ENCODE measurements around the gene FUT6. TPM values are rescaled to one million over a fixed set of nuclear protein-coding genes. Genes with fewer than 3 reads are reported as not detected.

The FUT6 gene
- total RNA-seq, 4 donors from 2014 or later = 0.74 TPM; not detected in 3

DNA sequence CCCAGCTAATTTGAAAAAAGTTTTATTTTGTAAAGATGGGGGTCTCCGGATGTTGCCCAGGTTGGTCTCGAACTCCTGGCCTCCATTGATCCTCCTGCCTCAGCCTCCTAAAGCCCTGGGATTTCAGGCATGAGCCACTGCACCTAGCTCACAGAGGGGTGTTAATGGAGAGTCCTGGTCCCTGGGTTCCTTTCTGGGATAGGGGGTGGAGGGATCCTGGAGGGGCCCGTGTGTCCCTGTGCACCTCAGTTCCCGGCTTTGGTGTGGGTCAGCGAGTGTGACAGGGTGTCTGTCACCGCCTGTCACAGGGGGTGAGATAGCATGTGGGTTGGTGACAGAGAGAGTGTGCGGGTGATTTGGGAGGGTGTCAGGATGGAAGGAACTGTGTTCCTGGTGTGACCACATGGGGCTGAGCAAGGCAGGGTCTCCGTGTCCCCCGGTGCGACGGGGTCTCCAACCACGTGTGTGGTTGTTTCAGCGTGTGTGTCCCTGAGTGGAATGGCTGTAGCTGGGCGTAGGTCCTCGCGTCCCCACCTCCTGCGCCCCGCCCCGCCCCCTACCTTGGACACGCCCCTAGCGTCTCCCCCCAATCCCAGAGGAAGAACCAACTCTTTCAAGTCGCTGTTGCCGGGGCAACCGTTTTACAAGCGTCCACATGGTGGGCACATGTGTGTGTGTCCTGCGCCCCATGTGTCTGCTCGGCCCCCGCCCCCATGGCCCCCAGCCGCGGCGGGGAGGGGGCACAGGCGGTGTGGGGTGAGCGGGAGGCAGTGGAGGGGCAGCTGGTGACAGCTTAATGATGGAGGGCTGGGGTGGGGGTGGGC is 37.5 kb downstream of the FUT6 start:
- TF ChIP-seq, protein P1, sequence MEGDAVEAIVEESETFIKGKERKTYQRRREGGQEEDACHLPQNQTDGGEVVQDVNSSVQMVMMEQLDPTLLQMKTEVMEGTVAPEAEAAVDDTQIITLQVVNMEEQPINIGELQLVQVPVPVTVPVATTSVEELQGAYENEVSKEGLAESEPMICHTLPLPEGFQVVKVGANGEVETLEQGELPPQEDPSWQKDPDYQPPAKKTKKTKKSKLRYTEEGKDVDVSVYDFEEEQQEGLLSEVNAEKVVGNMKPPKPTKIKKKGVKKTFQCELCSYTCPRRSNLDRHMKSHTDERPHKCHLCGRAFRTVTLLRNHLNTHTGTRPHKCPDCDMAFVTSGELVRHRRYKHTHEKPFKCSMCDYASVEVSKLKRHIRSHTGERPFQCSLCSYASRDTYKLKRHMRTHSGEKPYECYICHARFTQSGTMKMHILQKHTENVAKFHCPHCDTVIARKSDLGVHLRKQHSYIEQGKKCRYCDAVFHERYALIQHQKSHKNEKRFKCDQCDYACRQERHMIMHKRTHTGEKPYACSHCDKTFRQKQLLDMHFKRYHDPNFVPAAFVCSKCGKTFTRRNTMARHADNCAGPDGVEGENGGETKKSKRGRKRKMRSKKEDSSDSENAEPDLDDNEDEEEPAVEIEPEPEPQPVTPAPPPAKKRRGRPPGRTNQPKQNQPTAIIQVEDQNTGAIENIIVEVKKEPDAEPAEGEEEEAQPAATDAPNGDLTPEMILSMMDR (IDR thresholded peaks at IDR 0.05) = no peak
- no peak for ATAC-seq (ENCODE audit: low FRiP score)

DNA sequence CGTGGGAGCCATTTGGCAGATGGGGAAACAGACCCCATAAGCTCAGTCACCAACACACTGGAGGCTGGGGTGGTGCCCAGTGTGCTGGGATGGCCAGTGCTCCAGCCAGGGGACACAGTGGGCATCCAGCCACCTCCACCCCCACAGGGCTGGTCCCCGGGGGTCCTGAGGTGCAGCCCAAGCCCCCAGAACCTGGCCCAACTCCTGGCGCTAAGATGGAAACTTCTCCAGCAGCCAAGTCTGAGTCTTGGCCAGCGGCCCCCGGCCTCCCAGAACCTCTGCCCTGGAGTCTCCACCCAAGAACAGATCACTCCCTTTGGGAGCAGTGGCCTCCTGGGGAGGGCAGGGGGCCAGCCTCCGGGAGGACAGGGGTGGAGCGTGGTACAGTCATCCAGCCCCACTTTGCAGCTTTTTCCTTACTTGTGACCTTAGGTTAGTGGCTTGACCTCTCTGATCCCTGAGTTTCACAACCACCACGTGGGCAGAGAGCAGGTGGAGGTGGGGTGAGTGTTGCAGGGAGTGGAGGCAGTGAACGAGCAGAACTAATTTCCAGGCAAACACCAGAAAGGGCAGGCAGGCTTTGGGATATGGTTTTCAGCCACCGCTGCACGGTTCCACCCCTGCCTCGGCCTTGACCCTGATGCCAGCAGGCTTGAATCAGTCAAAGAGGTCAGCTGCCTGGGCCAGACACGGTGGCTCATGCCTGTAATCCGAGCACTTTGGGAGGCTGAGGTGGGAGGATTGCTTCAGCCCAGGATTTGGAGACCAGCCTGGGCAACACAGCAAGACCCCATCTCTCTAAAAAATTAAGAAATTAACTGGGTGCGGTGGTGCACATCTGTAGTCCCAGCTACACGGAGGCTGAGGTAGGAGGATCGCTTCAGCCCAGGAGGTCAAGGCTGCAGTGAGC is 38.9 kb downstream of the FUT6 start:
- DNase-seq (ENCODE audit: low spot score) = no peak
- no peak for ATAC-seq (ENCODE audit: low FRiP score)
- TF ChIP-seq, protein P1 (IDR thresholded peaks at IDR 0.05) = no peak

More for the DNA sequence above, 37.5 kb downstream of the FUT6 start:
- no peak for DNase-seq (ENCODE audit: low spot score)

DNA sequence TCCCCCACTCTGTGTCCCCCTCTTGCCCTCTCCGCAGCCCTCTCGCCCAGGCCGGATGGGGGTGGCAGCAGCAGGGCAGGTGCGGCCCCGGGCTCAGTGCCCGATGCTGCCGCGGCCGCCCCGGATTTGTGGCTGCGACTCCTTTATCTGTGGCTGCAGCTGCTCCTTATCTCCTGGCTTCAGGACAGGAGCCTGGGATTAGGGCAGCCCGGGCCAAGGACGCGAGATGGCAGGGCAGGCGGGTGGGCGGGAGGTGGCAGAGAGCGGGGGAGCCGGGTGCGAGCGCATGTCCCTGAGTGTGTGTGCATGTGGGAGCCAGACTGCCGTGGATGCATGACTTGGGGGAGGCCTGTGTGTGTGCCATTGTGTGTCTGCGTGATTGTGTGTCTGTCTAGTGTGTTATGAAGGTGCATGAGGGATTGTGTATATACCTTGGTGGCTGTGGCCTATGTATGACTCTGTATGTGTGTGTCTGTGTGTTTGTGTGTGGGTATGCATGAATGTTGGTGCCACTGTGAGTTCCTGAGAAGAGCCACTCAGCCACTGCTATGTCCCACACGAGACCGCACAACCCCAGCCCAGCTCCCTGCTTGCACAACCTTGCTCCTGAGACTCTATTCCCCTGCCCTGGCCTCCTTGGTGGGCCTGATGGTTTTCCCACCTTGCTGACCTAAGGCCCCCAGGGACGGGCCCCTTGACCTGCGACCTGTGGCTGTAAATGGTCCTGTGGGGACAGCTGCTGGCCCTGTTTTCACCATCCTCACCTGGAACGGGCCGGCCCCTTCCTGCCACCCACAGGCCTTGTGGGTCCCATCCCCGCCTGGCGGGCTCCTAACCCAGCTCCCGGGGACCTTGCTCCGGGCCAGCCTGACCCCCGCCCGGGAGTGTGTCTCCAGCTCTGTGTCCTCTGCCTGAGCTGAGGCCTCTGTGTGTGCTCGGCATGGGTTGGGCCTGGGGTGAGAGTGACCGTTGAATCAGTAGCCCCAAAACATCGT is 40.0 kb downstream of the FUT6 start:
- no peak for ATAC-seq (ENCODE audit: low FRiP score)
- no peak for DNase-seq (ENCODE audit: low spot score)
- TF ChIP-seq, protein P1 (IDR thresholded peaks at IDR 0.05) = no peak

DNA sequence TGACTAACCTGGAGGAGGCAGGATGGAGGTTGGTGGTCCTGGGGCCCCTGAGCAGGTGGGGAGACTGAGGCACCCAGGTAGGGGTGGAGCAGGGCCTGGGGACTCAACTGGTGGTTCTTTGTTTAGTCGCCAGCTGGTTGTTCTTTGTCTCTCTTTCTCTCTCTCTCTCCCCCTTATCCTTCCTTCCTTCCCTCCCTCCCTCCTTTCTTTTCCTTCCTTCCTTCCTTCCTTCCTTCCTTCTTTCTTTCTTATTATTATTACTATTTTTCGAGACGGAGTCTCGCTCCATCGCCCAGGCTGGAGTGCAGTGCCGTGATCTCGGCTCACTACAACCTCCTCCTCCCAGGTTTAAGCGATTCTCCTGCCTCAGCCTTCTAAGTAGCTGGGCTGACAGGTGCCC is 41.3 kb downstream of the FUT6 start:
- DNase-seq (ENCODE audit: low spot score) (no peak), ATAC-seq (ENCODE audit: low FRiP score) (no peak)
- TF ChIP-seq, protein P1 (IDR thresholded peaks at IDR 0.05) = no peak

DNA sequence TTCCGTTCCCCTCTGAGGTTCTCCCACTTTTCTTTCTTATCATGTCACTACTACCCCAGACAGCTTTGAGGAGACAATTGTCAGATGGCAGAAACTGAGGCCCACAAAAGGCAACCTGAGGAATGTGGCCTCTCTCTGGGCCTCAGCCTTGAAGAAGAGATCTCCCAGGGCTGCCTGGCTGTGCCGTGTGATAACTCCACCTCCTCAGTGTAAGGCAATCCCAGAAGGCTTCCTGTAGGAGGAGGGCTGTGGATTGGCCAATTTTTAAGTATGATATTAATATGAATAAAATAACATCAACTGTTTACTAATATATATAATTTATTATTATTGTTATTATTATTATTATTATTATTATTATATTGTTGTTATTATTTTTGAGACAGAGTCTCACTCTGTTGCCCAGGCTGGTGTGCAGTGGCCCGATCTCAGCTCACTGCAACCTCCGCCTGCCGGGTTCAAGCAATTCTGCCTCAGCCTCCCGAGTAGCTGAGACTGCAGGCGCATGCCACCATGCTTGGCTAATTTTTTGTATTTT is 44.1 kb downstream of the FUT6 start:
- TF ChIP-seq, protein P1 (IDR thresholded peaks at IDR 0.05) = no peak
- DNase-seq (ENCODE audit: low spot score) = no peak
- ATAC-seq (ENCODE audit: low FRiP score) = no peak

DNA sequence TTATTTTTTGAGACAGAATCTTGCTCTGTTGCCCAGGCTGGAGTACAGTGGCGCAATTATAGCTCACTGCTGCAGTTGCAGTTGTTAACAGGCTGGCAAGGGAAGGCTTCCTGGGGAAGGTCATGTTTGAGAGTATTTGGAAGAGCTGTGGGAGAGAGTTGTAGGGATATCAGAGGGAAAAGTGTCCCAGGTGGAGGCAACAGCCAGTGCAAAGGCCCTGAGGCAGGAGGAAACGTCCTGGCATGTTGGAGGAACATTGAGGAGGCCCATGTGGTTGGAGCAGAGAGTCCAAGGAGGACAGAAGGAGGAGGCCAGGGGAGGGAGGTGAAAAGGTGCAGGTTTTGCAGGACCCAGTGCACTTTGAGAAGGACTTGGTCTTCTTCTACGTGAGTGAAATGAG is 46.3 kb downstream of the FUT6 start:
- no peak for ATAC-seq (ENCODE audit: low FRiP score)
- TF ChIP-seq, protein P1 (IDR thresholded peaks at IDR 0.05) = no peak
- no peak for DNase-seq (ENCODE audit: low spot score)

Measured in omental fat pad (tissue), 4 donors.